RWPE2 (cell line): ENCODE measurements around the gene RNU6-9.
"Not testable (repeated sequence)": the region's sequence is repeated elsewhere in the genome, so short reads cannot be mapped to it uniquely, and the experiment has no call there.

Experiments used
- ATAC-seq: fragments of 200-7000 bp; cut with Tn5 transposase; 3 replicates; pipeline ENCODE4 v1.9.1; 2021; ENCODE audit warnings: low read depth
- DNase-seq: peaks from one replicate; pipeline ENCODE4 v3.0.0-alpha.2; 2020; ENCODE audit warnings: low spot score
- H3K27ac ChIP-seq: fragments of 450-650 bp; 2 replicates; pipeline ENCODE4 v1.5.1; 2017; ENCODE audit warnings: mild to moderate bottlenecking; ENCODE audit not compliant: poor library complexity, severe bottlenecking
- H3K27me3 ChIP-seq: fragments of 250-450 bp; sonication (Bioruptor Pico); 2 replicates; pipeline ENCODE4 v1.5.1; 2021; ENCODE audit warnings: mild to moderate bottlenecking, moderate library complexity; ENCODE audit not compliant: insufficient read depth, poor library complexity, severe bottlenecking
- H3K36me3 ChIP-seq: fragments of 250-450 bp; sonication (Bioruptor Pico); 2 replicates; pipeline ENCODE4 v1.5.1; 2020; ENCODE audit warnings: low read depth, mild to moderate bottlenecking, moderate library complexity
- H3K4me1 ChIP-seq: fragments of 250-450 bp; sonication (Bioruptor Pico); 2 replicates; pipeline ENCODE4 v1.5.1; 2021; ENCODE audit warnings: mild to moderate bottlenecking, moderate library complexity; ENCODE audit not compliant: insufficient read depth, poor library complexity, severe bottlenecking
- H3K4me3 ChIP-seq: fragments of 250-450 bp; sonication (Bioruptor Pico); 2 replicates; pipeline ENCODE4 v1.5.1; 2021; ENCODE audit warnings: mild to moderate bottlenecking, moderate library complexity; ENCODE audit not compliant: severe bottlenecking
- H3K9me3 ChIP-seq: fragments of 250-450 bp; sonication (Bioruptor Pico); 2 replicates; pipeline ENCODE4 v1.5.1; 2021; ENCODE audit warnings: mild to moderate bottlenecking, moderate library complexity; ENCODE audit not compliant: severe bottlenecking
- TF ChIP-seq, protein P1 (sequence below): fragments of 450-650 bp; IDR thresholded peaks from one replicate; pipeline ENCODE4 v1.5.1; 2017; ENCODE audit warnings: mild to moderate bottlenecking, moderate library complexity; ENCODE audit not compliant: poor library complexity, severe bottlenecking

The RNU6-9 gene

DNA sequence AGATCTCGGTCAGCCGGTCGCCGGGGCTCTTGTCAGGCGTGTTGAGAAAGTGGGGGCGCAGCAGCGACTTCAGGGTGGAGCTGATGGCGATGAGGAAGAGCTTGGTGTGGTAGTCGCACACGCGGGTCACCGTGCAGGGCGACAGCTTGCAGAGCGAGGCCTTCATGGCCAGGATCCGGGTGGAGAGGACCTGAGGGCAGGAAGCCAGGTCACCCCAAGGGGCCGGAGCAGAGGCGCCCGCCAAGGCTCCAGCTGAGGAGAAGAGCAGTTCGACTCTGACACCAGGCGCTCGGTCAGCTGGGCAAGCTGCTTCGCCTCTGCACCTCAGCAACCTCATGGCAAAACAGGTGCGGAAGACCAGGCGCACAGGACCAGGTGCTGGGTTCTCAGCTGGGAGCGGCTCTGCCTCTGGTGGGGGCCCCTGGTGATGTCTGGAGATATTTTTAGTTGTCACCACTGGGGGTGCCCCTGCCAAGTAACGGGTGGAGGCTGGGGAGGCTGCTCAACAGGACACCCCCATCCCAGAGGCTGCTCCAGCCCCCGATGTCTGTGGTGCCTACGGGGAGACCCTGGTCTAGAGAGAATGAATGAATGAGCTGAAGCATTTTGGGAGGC lies 17.9 kb upstream of the RNU6-9 start:
- no peaks in the 10 kb centered on the region for H3K27me3 ChIP-seq
- H3K4me3 ChIP-seq: no peak overlapping the region
- DNase-seq (no peak), ATAC-seq (no peak)
- H3K27ac ChIP-seq: no peak overlapping the region
- H3K9me3 ChIP-seq: no peaks in the 10 kb centered on the region
- H3K4me1 ChIP-seq: peaks cover 8% of the 10 kb centered on the region
- TF ChIP-seq, protein P1, sequence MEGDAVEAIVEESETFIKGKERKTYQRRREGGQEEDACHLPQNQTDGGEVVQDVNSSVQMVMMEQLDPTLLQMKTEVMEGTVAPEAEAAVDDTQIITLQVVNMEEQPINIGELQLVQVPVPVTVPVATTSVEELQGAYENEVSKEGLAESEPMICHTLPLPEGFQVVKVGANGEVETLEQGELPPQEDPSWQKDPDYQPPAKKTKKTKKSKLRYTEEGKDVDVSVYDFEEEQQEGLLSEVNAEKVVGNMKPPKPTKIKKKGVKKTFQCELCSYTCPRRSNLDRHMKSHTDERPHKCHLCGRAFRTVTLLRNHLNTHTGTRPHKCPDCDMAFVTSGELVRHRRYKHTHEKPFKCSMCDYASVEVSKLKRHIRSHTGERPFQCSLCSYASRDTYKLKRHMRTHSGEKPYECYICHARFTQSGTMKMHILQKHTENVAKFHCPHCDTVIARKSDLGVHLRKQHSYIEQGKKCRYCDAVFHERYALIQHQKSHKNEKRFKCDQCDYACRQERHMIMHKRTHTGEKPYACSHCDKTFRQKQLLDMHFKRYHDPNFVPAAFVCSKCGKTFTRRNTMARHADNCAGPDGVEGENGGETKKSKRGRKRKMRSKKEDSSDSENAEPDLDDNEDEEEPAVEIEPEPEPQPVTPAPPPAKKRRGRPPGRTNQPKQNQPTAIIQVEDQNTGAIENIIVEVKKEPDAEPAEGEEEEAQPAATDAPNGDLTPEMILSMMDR: no peak
- H3K36me3 ChIP-seq: 0 out of 2 replicates have a peak, but pooled peaks cover 7% of the 10 kb centered on the region

DNA sequence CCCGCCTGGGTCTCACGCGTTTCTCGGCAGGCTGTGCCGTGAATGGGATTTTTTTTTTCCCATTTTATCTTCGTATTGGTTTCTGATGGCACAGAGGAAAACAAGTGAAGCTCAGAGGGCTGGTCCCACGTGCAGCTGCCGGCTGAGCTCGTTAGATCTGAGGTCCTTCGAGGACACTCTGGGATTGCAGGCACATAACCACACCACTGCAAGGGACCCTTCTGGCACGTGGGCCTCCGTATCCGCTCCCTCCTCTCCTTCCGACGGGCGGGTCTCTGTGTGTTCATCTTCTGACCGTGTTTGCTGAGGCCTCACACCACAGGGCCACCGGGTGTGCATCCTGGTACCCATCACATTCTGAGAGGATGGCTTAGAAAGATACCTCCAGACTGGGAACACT lies 17.2 kb upstream of the RNU6-9 start:
- TF ChIP-seq, protein P1: no peak
- Histone ChIP-seq H3K4me3 (no peak overlapping the region), H3K4me1 (peaks cover 8% of the 10 kb centered on the region), H3K27me3 (no peaks in the 10 kb centered on the region), H3K9me3 (no peaks in the 10 kb centered on the region), H3K27ac (no peak overlapping the region), H3K36me3 (peaks cover 7% of the 10 kb centered on the region; the same call in 1 of the 2 replicates)
- no peak for ATAC-seq
- DNase-seq: no peak

DNA sequence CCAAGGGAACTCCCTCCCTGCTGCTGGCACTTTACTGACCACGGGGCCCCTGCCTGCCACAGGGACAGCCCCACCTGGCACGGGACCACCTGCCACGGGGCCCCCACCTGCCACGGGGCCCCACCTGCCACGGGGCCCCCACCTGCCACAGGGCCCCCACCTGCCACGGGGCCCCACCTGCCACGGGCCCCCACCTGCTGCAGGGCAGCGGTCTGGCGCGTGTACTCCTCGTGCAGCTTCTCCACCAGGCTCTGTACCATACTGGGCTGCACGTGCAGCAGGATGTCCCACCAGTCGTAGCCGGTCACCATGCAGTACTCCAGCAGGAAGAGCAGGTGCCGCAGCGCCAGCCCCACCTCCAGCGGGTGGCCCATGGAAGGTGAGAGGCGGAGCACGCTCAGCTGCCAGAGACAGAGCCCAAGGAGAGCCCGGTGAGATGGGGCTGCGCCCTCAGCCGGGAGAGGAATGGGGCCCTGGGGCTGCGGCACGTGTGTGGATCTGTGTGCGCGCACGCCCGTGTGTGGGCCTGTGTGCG lies 16.4 kb upstream of the RNU6-9 start:
- Histone ChIP-seq H3K9me3 (no peaks in the 10 kb centered on the region), H3K27ac (no peak overlapping the region), H3K36me3 (peaks cover 13% of the 10 kb centered on the region), H3K4me3 (no peak overlapping the region), H3K27me3 (no peaks in the 10 kb centered on the region), H3K4me1 (peaks cover 8% of the 10 kb centered on the region)
- DNase-seq (no peak), ATAC-seq (no peak)
- TF ChIP-seq, protein P1: no peak

DNA sequence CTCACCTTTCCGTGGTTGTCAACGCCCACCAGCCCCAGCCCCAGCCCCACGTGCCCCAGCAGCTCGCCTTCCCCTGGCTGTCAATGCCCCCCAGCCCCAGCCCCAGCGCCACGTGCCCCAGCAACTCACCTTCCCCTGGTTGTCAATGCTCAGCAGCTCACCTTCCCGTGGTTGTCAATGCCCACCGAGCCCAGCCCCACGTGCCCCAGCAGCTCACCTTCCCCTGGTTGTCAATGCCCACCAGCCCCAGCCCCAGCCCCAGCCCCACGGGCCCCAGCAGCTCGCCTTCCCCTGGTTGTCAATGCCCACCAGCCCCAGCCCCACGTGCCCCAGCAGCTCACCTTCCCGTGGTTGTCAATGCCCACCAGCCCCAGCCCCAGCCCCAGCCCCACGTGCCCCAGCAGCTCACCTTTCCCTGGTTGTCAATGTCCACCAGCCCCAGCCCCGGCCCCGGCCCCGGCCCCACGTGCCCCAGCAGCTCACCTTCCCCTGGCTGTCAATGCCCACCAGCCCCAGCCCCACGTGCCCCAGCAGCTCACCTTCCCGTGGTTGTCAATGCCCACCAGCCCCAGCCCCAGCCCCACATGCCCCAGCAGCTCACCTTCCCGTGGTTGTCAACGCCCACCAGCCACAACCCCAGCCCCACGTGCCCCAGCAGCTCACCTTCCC lies 15.2 kb upstream of the RNU6-9 start:
- H3K27ac ChIP-seq, H3K4me3 ChIP-seq, DNase-seq, H3K4me1 ChIP-seq, H3K27me3 ChIP-seq, ATAC-seq, H3K9me3 ChIP-seq: not testable (repeated sequence)
- peaks cover 23% of the 10 kb centered on the region for H3K36me3 ChIP-seq

DNA sequence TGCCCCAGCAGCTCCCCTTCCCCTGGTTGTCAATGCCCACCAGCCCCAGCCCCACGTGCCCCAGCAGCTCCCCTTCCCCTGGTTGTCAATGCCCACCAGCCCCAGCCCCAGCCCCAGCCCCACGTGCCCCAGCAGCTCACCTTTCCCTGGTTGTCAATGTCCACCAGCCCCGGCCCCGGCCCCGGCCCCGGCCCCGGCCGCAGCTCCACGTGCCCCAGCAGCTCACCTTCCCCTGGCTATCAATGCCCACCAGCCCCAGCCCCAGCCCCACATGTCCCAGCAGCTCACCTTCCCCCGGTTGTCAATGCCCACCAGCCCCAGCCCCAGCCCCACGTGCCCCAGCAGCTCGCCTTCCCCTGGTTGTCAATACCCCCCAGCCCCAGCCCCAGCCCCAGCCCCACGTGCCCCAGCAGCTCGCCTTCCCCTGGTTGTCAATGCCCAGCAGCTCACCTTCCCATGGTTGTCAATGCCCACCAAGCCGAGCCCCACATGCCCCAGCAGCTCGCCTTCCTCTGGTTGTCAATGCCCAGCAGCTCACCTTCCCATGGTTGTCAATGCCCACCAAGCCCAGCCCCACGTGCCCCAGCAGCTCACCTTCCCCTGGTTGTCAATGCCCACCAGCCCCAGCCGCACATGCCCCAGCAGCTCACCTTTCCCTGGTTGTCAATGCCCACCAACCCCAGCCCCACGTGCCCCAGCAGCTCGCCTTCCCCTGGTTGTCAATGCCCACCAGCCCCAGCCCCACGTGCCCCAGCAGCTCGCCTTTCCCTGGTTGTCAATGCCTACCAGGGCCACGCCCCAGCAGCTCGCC lies 14.3 kb upstream of the RNU6-9 start:
- ATAC-seq, H3K9me3 ChIP-seq: not testable (repeated sequence)
- peaks cover 21% of the 10 kb centered on the region for H3K36me3 ChIP-seq

More for the DNA sequence above, 14.3 kb upstream of the RNU6-9 start:
- H3K27ac ChIP-seq, DNase-seq, H3K4me3 ChIP-seq, H3K4me1 ChIP-seq, H3K27me3 ChIP-seq: not testable (repeated sequence)
